ENCODE results near the gene CDH2.

- no peak for TF ChIP-seq EZH2phosphoT487 (IDR thresholded peaks at IDR 0.05; ENCODE audit: low read depth)
- TF ChIP-seq, protein P1, sequence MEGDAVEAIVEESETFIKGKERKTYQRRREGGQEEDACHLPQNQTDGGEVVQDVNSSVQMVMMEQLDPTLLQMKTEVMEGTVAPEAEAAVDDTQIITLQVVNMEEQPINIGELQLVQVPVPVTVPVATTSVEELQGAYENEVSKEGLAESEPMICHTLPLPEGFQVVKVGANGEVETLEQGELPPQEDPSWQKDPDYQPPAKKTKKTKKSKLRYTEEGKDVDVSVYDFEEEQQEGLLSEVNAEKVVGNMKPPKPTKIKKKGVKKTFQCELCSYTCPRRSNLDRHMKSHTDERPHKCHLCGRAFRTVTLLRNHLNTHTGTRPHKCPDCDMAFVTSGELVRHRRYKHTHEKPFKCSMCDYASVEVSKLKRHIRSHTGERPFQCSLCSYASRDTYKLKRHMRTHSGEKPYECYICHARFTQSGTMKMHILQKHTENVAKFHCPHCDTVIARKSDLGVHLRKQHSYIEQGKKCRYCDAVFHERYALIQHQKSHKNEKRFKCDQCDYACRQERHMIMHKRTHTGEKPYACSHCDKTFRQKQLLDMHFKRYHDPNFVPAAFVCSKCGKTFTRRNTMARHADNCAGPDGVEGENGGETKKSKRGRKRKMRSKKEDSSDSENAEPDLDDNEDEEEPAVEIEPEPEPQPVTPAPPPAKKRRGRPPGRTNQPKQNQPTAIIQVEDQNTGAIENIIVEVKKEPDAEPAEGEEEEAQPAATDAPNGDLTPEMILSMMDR (IDR thresholded peaks at IDR 0.05; ENCODE audit: low read depth, low read length): no peak
Observed at GRCh38 chr18:27996801-27997272, 180.1 kb downstream of the CDH2 start.
